CD4-positive, alpha-beta T cell treated with Interleukin-4 for 4 hours (primary cell): ENCODE measurements around the gene GSTA2.
"Not testable (repeated sequence)": the region's sequence is repeated elsewhere in the genome, so short reads cannot be mapped to it uniquely, and the experiment has no call there.

Source experiments
- DNase-seq: peaks from one replicate; pipeline ENCODE4 v3.0.0-alpha.2; 2020

Gene GSTA2

DNA sequence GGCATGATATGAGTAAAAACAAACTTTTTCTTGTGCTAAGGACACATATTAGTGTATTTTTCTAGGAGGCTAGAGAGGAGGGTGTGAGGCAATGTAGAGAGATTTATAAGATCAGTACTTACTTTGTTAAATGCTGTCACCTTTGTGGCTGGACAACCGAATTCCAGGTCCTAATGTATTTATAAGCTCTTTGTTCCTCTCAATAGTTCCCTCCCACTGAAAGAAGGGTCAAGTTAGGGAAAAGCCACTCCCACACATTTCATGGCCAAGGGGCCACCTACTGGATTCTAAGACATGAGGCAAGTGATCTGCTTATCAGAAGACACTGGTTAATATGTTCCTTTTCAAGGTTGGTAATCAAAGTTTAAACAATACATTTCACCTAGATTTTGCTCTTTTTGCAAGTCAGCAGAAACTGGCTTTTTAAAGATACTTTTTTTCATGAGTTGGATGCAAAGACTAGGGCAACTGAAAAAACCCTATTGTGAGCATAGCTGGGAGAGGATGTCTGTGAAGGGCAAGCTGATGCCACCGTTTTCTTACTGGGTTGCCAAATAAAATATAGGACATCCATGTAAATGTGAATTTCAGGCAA is at the start of gene GSTA2:
Gene GSTA2, minus strand, starts transcription at position 154 of the 595 bp plus-strand sequence. CDS start 5,528 bp downstream, outside the sequence.
- not testable (repeated sequence) for DNase-seq

- DNase-seq: not testable (repeated sequence)
Observed at GRCh38 chr6:52809777-52810176, 46.5 kb upstream of the GSTA2 start.

DNA sequence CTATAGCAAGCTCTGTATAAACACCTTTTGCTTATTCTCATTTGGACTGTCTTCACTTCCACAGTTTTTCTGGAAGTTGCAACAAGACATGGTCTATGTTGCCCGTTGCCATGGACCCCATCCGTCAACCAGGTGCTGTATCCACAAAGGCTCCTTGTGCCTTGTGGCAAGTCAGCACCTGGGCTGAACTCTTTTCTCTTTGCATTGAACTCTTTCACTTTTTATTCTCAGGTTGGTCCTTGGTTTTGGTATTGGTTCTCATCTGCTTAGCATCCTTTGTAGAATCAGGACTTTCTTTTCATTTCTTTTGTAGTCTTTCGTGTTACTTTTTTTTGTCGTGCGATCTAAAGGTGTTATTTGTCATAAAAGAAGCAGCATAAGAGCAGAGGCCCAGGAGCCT is 45.4 kb upstream of the GSTA2 start:
- no peak for DNase-seq

DNA sequence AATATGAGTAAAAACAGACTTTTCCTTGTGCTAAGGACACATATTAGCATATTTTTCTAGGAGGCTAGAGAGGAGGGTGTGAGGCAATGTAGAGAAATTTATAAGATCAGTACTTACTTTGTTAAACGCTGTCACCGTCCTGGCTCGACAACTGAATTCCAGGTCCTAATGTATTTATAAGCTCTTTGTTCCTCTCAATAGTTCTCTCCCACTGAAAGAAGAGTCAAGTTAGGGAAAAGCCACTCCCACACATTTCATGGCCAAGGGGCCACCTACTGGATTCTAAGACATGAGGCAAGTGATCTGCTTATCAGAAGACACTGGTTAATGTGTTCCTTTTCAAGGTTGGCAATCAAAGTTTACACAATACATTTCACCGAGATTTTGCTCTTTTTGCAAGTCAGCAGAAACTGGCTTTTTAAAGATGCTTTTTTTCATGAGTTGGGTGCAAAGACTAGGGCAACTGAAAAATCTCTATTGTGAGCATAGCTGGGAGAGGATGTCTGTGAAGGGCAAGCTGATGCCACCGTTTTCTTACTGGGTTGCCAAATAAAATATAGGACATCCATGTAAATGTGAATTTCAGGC is 40.5 kb upstream of the GSTA2 start, which contains the start of gene GSTA1:
Gene GSTA1, minus strand, starts transcription at position 149 of the 588 bp plus-strand sequence. CDS start 4,549 bp downstream, outside the sequence.
- DNase-seq: not testable (repeated sequence)

- DNase-seq: no peak
Observed at GRCh38 chr6:52802806-52803205, 39.5 kb upstream of the GSTA2 start.

DNA sequence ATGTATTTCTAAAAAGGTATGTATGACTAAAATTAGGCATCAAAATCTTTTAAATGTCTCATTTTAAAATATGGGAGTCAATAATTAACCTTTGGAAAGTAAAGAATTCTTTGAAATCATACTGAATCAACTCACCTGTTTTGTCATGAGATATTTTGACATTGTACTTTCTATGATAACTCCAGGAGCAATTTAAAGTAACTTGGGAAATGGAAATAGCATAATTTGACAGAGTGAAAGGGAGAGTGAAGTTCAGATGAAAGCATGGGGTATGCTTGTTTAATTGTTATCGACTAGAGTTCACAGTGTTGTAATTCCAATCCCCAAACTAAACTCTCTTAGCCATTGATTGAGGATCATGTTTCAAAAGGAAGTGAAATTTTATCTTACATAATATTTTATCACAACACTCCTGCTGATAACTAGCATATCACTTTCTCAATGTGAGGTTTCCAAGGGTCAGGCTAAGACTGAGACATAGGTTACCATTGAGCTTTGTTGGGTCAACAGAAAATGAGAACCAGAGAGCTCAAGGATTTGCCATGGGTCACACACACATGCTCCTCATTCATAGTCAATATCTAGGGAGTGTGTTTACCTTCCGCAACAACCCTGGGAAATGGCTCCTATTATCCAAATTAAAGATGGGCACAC is 38.0 kb upstream of the GSTA2 start:
- no peak for DNase-seq

DNA sequence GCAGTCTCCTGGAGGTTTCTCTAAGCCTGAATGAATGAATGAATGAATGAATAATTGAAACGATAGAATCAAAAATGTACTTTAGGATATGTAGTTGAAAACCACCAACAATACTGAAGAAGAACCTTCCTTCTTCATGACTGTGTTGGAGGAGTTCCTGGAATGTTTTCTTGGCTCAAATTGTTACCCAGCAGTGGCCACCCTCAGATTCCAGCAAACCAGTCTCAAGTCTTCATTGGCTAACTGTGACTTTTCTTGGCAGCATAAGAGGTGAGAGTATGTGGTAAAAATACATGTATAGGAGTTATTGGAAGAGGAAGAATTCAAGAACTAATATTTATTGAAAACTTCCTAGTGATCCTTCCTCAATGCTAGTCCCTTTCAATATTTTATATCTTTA is 36.0 kb upstream of the GSTA2 start:
- DNase-seq: not testable (repeated sequence)

- not testable (repeated sequence) for DNase-seq
Observed at GRCh38 chr6:52794366-52794765, 31.1 kb upstream of the GSTA2 start.

DNA sequence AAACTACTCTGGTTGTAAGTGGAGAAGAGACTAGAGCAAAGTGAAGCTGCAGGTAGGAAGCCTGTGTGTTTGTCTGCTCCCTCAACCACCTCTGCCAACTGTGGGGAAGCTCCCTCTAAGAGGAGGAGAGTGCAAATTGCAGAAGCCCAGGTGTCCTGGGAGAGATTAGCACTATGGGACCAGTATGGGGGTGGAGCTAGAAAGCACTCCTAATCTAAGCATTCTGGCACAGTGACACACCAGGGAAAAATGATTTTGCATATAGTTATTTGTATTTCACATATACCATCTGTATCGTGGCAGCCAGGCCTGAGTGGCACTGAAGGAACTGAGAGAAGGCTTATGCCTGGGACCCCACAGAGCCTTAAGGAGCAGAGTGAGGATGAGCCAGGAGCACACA is 27.6 kb upstream of the GSTA2 start:
- DNase-seq: no peak

GRCh38 chr6:52789658-52790057 is 26.4 kb upstream of the GSTA2 start:
- not testable (repeated sequence) for DNase-seq

DNA sequence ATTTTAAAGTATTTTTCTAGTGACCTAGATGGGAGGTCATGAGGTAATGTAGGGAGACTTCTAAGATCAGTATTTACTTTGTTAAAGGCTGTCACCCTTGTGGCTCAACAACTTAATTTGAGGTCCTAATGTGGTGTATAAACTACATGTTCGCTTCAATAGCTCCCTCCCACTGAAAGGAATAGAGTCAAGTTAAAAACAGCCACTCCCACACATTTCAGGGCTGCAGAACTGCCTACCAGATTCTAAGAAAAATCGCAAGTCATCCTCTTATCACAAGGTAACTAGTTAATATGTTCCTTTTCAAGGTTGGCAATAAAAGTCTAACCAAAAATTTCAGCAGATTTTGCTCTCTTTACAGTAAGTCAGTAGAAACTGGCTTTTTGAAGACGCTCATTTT is 25.2 kb upstream of the GSTA2 start:
- no peak for DNase-seq

- no peak for DNase-seq
Observed at GRCh38 chr6:52787917-52788316, 24.6 kb upstream of the GSTA2 start.

- no peak for DNase-seq
Observed at GRCh38 chr6:52786249-52786956, 23.1 kb upstream of the GSTA2 start.

DNA sequence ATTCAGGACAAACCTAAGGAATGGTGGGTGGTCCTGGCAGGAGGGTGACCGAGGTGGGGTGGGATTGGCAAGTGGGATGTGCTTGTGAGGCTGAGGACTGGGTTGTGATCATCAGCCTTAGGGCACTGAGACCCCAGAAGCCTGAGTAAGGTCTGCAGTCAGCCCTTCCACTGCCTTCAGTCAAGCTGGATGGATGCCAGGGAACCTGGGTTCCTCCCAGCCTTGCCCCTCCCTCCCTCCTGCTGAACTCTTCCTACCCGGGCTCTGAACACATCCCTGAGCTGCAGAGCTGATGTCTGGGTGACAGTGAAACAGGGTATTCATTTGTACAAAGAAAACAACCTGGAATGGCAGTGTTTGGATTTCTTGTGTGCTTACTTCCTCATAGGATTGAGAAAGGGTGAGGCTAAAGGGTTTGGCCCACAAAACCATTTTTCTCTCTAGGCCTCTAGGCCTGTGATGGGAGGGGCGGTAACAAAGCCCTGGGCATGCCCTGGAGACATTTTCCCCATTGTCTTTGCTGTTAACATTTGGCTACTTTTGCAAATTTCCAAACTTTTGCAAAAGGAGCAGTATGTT is 19.5 kb upstream of the GSTA2 start:
- DNase-seq: not testable (repeated sequence)

DNA sequence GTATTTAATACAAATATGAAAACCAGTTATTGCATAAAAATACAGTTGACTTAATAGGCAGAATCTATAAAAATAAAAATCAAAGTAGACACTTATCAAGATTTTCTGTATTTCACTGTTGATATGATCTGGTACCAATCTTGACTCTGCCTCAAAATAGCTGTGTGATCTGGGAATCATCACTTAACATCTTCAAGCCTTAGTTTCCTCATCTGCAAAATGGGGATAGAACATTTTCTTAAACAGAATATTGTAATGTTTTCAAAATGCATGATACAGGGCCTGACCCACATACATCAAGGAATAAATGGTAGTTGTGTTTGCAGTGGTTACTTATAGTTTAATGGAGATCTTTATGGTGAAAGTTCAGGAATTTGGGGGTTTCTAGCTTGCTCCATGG is 18.9 kb upstream of the GSTA2 start:
- not testable (repeated sequence) for DNase-seq

DNA sequence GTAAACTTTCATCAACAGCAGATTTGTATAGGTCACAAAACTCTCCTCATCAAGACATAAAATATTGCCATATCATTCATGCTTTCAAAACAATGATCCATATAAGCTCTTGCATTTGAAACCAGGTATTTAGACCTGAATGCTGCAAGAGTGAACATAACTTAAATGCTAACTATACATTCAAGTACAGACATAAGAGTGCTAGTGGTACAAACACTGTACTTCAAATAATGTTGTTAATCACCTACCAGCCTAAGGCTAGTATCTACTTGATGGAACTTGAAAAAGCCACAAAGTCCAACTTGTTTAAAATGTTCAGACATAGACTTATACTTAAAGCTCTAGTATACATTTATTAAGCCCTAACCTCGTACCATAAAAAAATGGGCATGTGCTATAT is 16.0 kb upstream of the GSTA2 start:
- DNase-seq: no peak

DNA sequence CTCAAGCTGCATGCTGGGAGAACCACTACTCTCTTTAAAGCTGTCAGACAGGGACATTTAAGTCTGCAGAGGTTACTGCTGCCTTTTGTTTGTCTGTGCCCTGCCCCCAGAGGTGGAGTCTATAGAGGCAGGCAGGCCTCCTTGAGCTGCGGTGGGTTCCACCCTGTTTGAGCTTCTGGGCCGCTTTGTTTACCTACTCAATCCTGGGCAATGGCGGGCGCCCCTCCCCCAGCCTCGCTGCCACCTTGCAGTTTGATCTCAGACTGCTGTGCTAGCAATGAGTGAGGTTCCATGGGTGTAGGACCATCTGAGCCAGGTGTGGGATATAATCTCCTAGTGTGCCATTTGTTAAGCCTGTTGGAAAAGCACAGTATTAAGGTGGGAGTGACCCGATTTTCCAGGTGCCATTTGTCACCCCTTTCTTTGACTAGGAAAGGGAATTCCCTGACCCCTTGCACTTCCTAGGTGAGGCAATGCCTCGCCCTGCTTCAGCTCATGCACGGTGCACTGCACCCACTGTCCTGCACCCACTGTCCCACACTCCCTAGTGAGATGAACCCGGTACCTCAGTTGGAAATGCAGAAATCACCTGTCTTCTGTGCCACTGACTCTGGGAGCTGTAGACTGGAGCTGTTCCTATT is 13.6 kb upstream of the GSTA2 start:
- not testable (repeated sequence) for DNase-seq

DNA sequence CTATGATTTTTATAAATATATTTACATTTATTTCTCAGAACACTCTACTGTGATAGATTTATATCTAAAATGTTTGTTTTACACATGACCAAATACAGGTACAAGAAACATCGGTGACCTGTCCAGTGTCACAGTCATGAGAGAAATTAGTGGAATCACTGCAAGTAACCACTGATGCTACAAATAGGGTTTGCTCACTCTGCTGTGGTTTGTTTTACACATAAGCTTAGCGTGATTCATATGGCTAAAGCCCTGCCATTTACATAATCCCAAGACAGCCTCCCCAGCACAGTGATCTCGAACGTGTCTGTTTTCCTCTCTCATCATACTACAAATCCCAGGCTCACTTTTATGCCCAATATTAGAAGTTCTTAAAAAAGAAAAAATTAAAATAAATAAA is 6.1 kb upstream of the GSTA2 start:
- not testable (repeated sequence) for DNase-seq

DNA sequence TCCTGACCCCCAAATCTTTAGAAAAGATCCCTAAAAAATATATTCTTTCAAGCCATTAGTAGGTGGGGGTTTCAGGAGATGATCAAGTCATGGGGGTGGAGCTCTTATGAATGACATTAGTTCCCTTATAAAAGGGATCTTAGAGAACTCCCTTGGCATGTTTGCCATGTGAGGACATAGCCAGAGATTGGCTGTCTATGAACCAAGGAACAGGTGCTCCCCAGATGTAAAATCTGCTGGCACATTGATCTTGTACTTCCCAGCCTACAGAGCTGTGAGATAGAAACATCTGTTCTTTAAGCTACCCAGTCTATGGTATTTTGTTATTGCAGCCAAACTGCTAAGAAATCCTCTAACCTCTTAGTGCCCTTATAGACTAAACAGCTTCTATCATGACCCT is 4.4 kb upstream of the GSTA2 start:
- not testable (repeated sequence) for DNase-seq

DNA sequence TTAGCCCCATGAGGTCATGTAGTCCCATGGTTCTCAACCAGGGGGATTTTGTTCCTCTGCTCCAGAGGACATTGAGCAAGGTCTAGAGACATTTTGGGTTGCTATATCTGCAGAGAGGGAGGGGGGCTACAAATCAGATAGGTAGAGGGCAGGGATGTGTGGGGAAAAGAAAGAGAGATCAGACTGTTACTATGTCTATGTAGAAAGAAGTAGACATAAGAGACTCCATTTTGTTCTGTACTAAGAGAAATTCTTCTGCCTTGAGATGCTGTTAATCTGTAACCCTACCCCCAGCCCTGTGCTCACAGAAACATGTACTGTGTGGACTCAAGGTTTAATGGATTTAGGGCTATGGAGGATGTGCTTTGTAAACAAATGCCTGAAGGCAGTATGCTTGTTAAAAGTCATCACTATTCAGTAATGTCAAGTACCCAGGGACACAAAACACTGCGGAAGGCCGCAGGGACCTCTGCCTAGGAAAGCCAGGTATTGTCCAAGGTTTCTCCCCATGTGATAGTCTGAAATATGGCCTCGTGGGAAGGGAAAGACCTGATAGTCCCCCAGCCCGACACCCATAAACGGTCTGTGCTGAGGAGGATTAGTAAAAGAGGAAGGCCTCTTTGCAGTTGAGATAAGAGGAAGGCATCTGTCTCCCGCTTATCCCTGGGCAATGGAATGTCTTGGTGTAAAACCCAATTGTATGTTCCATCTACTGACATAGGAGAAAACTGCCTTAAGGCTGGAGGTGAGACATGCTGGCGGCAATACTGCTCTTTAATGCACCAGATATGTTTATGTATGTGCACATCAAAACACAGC is 1.4 kb downstream of the GSTA2 start:
- not testable (repeated sequence) for DNase-seq

DNA sequence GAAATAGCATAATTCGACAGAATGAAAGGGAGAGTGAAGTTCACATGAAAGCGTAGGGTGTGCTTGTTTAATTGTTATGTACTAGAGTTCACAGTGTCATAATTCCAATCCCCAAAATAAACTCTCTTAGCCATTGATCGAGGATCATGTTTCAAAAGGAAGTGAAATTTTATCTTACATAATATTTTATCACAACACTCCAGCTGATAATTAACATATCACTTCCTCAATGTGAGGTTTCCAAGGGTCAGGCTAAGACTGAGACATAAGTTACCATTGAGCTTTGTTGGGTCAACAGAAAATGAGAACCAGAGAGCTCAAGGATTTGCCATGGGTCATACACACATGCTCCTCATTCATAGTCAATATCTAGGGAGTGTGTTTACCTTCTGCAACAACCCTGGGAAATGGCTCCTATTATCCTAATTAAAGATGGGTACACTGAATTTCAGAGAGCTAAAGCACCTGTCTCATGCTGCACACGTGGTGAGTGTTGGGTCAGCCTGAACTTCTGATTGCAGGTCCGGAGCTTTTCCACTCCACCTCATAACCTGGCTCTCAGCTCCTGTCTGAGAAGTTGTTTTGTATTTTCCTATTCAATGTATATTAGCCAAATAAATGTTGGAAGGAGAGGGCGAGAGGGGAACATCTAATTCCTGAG is 3.0 kb downstream of the GSTA2 start:
- no peak for DNase-seq
